Suprapubic skin (tissue), 4 donors: ENCODE measurements around the gene PLS1.

Experiments
- CTCF ChIP-seq, 2 donors: fragments of 200-600 bp in 1 of 2; fragments of 450-650 bp in 1 of 2; sonication (generic) in 1 of 2; IDR thresholded peaks; one replicate each; pipeline ENCODE4 v1.5.1; 2016 to 2019; ENCODE audit warnings: antibody characterized with exemption in 2 of 2, mild to moderate bottlenecking in 1 of 2, moderate library complexity in 1 of 2
- EP300 ChIP-seq: sonication (generic); formaldehyde crosslinking; IDR thresholded peaks from one replicate; pipeline ENCODE4 v1.6.1; 2017; ENCODE audit warnings: antibody characterized with exemption
- POLR2A ChIP-seq, 2 donors: fragments of 450-650 bp; IDR thresholded peaks; one replicate each; pipeline ENCODE4 v1.6.1; 2017; ENCODE audit warnings: antibody characterized with exemption in 2 of 2, mild to moderate bottlenecking in 2 of 2, moderate library complexity in 2 of 2
- POLR2AphosphoS5 ChIP-seq, 3 donors: sonication (generic); formaldehyde crosslinking; IDR thresholded peaks; one replicate each; pipeline ENCODE4 v1.6.1; 2017; ENCODE audit warnings: antibody characterized with exemption in 3 of 3

DNA sequence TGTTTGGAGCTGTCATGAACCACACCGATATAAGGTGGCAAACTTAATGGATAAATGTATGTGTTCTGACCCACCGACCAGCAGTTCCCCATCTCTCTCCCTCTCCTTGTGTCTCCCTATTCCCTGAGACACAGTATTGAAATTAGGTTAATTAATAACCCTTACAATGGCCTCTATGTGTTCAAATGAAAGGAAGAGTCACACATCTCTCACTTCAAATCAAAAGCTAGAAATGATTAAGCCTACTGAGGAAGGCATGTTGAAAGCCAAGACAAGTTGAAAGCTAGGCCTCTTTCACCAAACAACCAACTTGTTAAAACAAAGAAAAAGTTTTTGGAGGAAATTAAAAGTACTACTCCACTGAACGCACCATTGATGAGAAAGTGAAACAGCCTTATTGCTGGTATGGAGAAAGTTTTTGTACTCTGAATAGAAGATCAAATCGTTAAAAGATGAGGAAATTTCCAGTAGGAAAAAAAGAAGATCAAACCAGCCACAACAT is 32.6 kb upstream of the PLS1 start:
- TF ChIP-seq CTCF (IDR thresholded peaks at IDR 0.05) (no peak), POLR2AphosphoS5 (IDR thresholded peaks at IDR 0.05) (no peak), POLR2A (IDR thresholded peaks at IDR 0.05) (no peak), EP300 (no peak)
